H9 (cell line): Measurements from ENCODE around the gene NPHS1. TPM values are rescaled to one million over a fixed set of nuclear protein-coding genes. Genes with fewer than 3 reads are reported as not detected.

Experiments used
- DNase-seq: peaks from one replicate; pipeline ENCODE4 v3.0.0-alpha.2; 2017
- H2AFZ ChIP-seq: one replicate; pipeline ENCODE4 v1.6.1; 2013; ENCODE audit warnings: mild to moderate bottlenecking, low read length, control low read depth, moderate library complexity
- H2AK5ac ChIP-seq: 2 replicates; pipeline ENCODE4 v1.6.1; 2013; ENCODE audit warnings: low read length, control low read depth, mixed read lengths; ENCODE audit not compliant: insufficient read length
- H2BK120ac ChIP-seq: one replicate; pipeline ENCODE4 v1.6.1; 2013; ENCODE audit warnings: low read depth, mild to moderate bottlenecking, low read length, control low read depth, inconsistent platforms; ENCODE audit not compliant: poor library complexity, severe bottlenecking
- H2BK12ac ChIP-seq: 2 replicates; pipeline ENCODE4 v1.6.1; 2013; ENCODE audit warnings: low read length, control low read depth, mixed read lengths, low read depth; ENCODE audit not compliant: insufficient read length
- H2BK15ac ChIP-seq: 2 replicates; pipeline ENCODE4 v1.6.1; 2013; ENCODE audit warnings: low read depth, low read length, control low read depth
- H2BK20ac ChIP-seq: one replicate; pipeline ENCODE4 v1.6.1; 2013; ENCODE audit warnings: low read depth, mild to moderate bottlenecking, low read length, control low read depth, inconsistent platforms; ENCODE audit not compliant: poor library complexity, severe bottlenecking
- H2BK5ac ChIP-seq: 2 replicates; pipeline ENCODE4 v1.6.1; 2013; ENCODE audit warnings: low read length, control low read depth, mixed read lengths; ENCODE audit not compliant: insufficient read length
- H3K14ac ChIP-seq: 2 replicates; pipeline ENCODE4 v1.6.1; 2013; ENCODE audit warnings: low read length, control low read depth; ENCODE audit not compliant: insufficient read depth
- H3K18ac ChIP-seq: 2 replicates; pipeline ENCODE4 v1.6.1; 2013; ENCODE audit warnings: low read depth, mild to moderate bottlenecking, mixed read lengths, low read length, control low read depth; ENCODE audit not compliant: insufficient read length
- H3K23ac ChIP-seq: 2 replicates; pipeline ENCODE4 v1.6.1; 2013; ENCODE audit warnings: low read length, control low read depth, mixed read lengths, low read depth; ENCODE audit not compliant: insufficient read length
- H3K23me2 ChIP-seq: 2 replicates; pipeline ENCODE4 v1.6.1; 2013; ENCODE audit warnings: low read depth, mild to moderate bottlenecking, mixed read lengths, low read length, control low read depth; ENCODE audit not compliant: insufficient read length, poor library complexity, severe bottlenecking
- H3K27ac ChIP-seq: 2 replicates; pipeline ENCODE4 v1.5.1; 2013; ENCODE audit warnings: low read length, control low read depth, mixed read lengths, low read depth; ENCODE audit not compliant: insufficient read length
- H3K27me3 ChIP-seq: 2 replicates; pipeline ENCODE4 v1.6.1; 2013; ENCODE audit warnings: low read length, control low read depth, inconsistent platforms; ENCODE audit not compliant: insufficient read depth
- H3K4ac ChIP-seq: 2 replicates; pipeline ENCODE4 v1.6.1; 2013; ENCODE audit warnings: low read depth, mild to moderate bottlenecking, control low read depth, inconsistent platforms, low read length, moderate library complexity
- H3K4me1 ChIP-seq: 2 replicates; pipeline ENCODE4 v1.6.1; 2013; ENCODE audit warnings: low read length, control low read depth, inconsistent platforms; ENCODE audit not compliant: insufficient read depth
- H3K4me2 ChIP-seq: 2 replicates; pipeline ENCODE4 v1.6.1; 2013; ENCODE audit warnings: low read length, control low read depth, mixed read lengths; ENCODE audit not compliant: insufficient read length, insufficient read depth
- H3K56ac ChIP-seq: 2 replicates; pipeline ENCODE4 v1.6.1; 2013; ENCODE audit warnings: low read depth, mild to moderate bottlenecking, mixed read lengths, low read length, control low read depth; ENCODE audit not compliant: insufficient read length
- H3K79me1 ChIP-seq: 2 replicates; pipeline ENCODE4 v1.6.1; 2013; ENCODE audit warnings: low read depth, mild to moderate bottlenecking, moderate library complexity, low read length, control low read depth, inconsistent platforms; ENCODE audit not compliant: insufficient read depth, poor library complexity, severe bottlenecking
- H3K79me2 ChIP-seq: 2 replicates; pipeline ENCODE4 v1.6.1; 2013; ENCODE audit warnings: low read length, control low read depth, inconsistent platforms; ENCODE audit not compliant: insufficient read depth
- H3K9ac ChIP-seq: 2 replicates; pipeline ENCODE4 v1.6.1; 2013; ENCODE audit warnings: low read length, control low read depth, mixed read lengths; ENCODE audit not compliant: insufficient read length; ENCODE audit errors: extremely low read depth
- H3K9me3 ChIP-seq: one replicate; pipeline ENCODE4 v1.6.1; 2013; ENCODE audit warnings: low read depth, low read length, inconsistent platforms; ENCODE audit not compliant: control insufficient read depth
- H3T11ph ChIP-seq: one replicate; pipeline ENCODE4 v1.6.1; 2013; ENCODE audit warnings: mild to moderate bottlenecking, low read length, control low read depth, inconsistent platforms
- H4K20me1 ChIP-seq: one replicate; pipeline ENCODE4 v1.6.1; 2013; ENCODE audit not compliant: control insufficient read depth, insufficient read length, insufficient read depth
- H4K5ac ChIP-seq: 2 replicates; pipeline ENCODE4 v1.6.1; 2013; ENCODE audit warnings: low read depth, mild to moderate bottlenecking, mixed read lengths, low read length, control low read depth; ENCODE audit not compliant: insufficient read length
- H4K8ac ChIP-seq: replicated peaks from 2 replicates; pipeline ENCODE4 v1.6.1; 2013; ENCODE audit warnings: low read length, control low read depth, mixed read lengths, low read depth; ENCODE audit not compliant: insufficient read length
- H4K91ac ChIP-seq: 2 replicates; pipeline ENCODE4 v1.6.1; 2013; ENCODE audit warnings: low read depth, mild to moderate bottlenecking, moderate library complexity, mixed read lengths, low read length, control low read depth; ENCODE audit not compliant: insufficient read length
- H3K27ac Mint-ChIP-seq, 3 experiments: 2 replicates in 2 of 3; 3 replicates in 1 of 3; pipeline ENCODE4 v1.8.0; 2020 to 2021; ENCODE audit warnings: mixed read lengths in 3 of 3, mild to moderate bottlenecking in 1 of 3, moderate library complexity in 1 of 3
- H3K27me3 Mint-ChIP-seq: 2 replicates; pipeline ENCODE4 v1.8.0; 2021; ENCODE audit warnings: low read depth, mild to moderate bottlenecking, moderate library complexity, mixed read lengths
- H3K36me3 Mint-ChIP-seq, 3 experiments: 2 replicates in 2 of 3; 3 replicates in 1 of 3; pipeline ENCODE4 v1.8.0; 2020 to 2021; ENCODE audit warnings: low read depth in 3 of 3, mixed read lengths in 3 of 3; ENCODE audit not compliant: insufficient read depth in 1 of 3
- H3K4me1 Mint-ChIP-seq, 2 experiments: 2 replicates each; pipeline ENCODE4 v1.8.0; 2020; ENCODE audit warnings: mixed read lengths in 2 of 2
- H3K4me3 Mint-ChIP-seq, 2 experiments: 2 replicates in 1 of 2; 3 replicates in 1 of 2; pipeline ENCODE4 v1.8.0; 2020 to 2021; ENCODE audit warnings: mild to moderate bottlenecking in 2 of 2, mixed read lengths in 2 of 2, moderate library complexity in 1 of 2
- H3K9me3 Mint-ChIP-seq, 2 experiments: 2 replicates in 1 of 2; 3 replicates in 1 of 2; pipeline ENCODE4 v1.8.0; 2020; ENCODE audit warnings: mild to moderate bottlenecking in 2 of 2, mixed read lengths in 2 of 2, moderate library complexity in 1 of 2
- WGBS: extraction: QIAGEN DNeasy Blood & Tissue Kit; methylation state at CpG from one replicate; pipeline ENCODE4 v1.1.7; 2013; ENCODE audit warnings: missing lambda C conversion rate, low lambda C conversion rate, mixed read lengths; ENCODE audit not compliant: insufficient read length; ENCODE audit errors: extremely low coverage; 5-methylcytosine and 5-hydroxymethylcytosine counted together
- total RNA-seq: library from RNA; stranded (reverse); gene quantifications from 2 replicates; pipeline ENCODE4 v1.2.1, GENCODE V29; 2021
- TF ChIP-seq, protein P1 (sequence below): fragments of 200-600 bp; sonication (generic); conservative IDR thresholded peaks from 3 replicates; pipeline ENCODE4 v1.8.0; 2021; ENCODE audit warnings: antibody characterized with exemption, mild to moderate bottlenecking

NPHS1 gene
- total RNA-seq, 1 experiment from 2014 or later = 0.83 TPM

DNA sequence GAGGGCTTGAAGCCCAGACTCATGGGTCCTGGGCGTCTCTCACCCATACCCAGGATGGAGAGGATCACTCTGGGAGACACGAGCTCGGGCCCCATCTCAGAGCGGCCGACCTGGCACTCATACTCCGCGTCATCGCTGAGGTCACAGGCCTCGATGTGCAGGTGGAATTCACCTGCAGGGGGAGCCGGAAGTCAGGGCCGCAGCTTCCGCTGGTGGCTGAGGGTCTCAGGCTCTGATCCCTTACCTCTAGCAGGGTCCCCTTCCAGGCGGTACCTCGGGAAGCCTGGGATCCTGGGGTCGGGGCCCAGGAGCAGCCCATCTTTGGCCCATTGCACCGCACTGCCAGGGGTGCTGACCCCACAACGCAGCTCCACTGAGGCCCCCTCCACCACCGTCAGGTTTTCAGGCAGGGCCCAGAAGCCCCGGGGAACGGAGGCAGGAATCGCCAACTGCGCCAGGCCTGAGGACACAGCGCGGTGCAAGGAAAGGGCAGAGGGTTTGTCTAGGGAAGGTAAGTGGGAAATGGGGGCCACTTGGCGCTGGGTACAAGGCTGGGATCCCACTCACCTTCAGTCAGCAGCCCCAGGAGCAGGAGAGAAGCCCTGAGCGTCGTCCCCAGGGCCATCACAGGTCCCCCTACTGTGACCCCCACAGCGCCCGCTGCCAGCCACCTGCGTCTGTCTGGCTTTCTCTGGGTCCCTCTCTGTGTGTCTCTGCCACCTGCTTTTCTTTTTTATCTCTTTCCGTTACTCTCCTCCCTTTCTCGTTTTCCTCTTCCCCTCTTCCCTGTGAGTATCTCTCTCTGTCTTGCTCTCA lies 883 bp downstream of the NPHS1 start:
- Histone ChIP-seq H2BK15ac (no peak overlapping the region), H3K23ac (no peak overlapping the region), H3T11ph (no peak overlapping the region), H2AFZ (no peak overlapping the region), H3K14ac (no peak overlapping the region), H3K23me2 (peaks cover 12% of the 10 kb centered on the region), H2BK12ac (no peak overlapping the region), H2BK5ac (no peak overlapping the region), H4K8ac (no peak overlapping the region), H2BK20ac (no peak overlapping the region), H3K4ac (no peak overlapping the region), H3K9me3 (no peaks in the 10 kb centered on the region), H3K27me3 (peaks cover 2% of the 10 kb centered on the region; the same call in 1 of the 2 replicates), H3K79me1 (no peaks in the 10 kb centered on the region), H3K79me2 (no peaks in the 10 kb centered on the region), H3K18ac (peak overlapping the region; percentile 87), H3K9ac (no peak overlapping the region), H2AK5ac (no peak overlapping the region), H3K4me1 (no peaks in the 10 kb centered on the region; the same call in 1 of the 2 replicates), H4K5ac (peak overlapping the region; percentile 72), H2BK120ac (no peak overlapping the region), H4K20me1 (no peaks in the 10 kb centered on the region), H3K4me2 (no peak overlapping the region), H3K27ac (no peak overlapping the region), H3K56ac (no peak overlapping the region), H4K91ac (no peak overlapping the region)
- peaks cover 74% of the 10 kb centered on the region for H3K27me3 Mint-ChIP-seq
- peak; percentile 84 for DNase-seq
- H3K9me3 Mint-ChIP-seq = no peaks in the 10 kb centered on the region; a peak in 1 of 5 replicates
- peak overlapping the region; percentile 45 to 68 for H3K4me3 Mint-ChIP-seq
- peaks cover 13 to 36% of the 10 kb centered on the region in 2 experiments for H3K4me1 Mint-ChIP-seq
- no peaks in the 10 kb centered on the region; a peak in 1 of 7 replicates for H3K36me3 Mint-ChIP-seq
- WGBS = no CpG with 5 or more reads among the region's 32 CpGs
- TF ChIP-seq, protein P1, sequence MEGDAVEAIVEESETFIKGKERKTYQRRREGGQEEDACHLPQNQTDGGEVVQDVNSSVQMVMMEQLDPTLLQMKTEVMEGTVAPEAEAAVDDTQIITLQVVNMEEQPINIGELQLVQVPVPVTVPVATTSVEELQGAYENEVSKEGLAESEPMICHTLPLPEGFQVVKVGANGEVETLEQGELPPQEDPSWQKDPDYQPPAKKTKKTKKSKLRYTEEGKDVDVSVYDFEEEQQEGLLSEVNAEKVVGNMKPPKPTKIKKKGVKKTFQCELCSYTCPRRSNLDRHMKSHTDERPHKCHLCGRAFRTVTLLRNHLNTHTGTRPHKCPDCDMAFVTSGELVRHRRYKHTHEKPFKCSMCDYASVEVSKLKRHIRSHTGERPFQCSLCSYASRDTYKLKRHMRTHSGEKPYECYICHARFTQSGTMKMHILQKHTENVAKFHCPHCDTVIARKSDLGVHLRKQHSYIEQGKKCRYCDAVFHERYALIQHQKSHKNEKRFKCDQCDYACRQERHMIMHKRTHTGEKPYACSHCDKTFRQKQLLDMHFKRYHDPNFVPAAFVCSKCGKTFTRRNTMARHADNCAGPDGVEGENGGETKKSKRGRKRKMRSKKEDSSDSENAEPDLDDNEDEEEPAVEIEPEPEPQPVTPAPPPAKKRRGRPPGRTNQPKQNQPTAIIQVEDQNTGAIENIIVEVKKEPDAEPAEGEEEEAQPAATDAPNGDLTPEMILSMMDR = peak; percentile 83
- peak overlapping the region in 1 of 3 experiments; percentile 81; a peak in 2 of 7 replicates for H3K27ac Mint-ChIP-seq
